Endothelial cell (in vitro differentiated cells): ENCODE measurements around the gene FGF14. TPM values are rescaled to one million over a fixed set of nuclear protein-coding genes. Genes with fewer than 3 reads are reported as not detected.
"Not testable (repeated sequence)": the region's sequence is repeated elsewhere in the genome, so short reads cannot be mapped to it uniquely, and the experiment has no call there.

Experiments used
- DNase-seq: peaks from one replicate; pipeline ENCODE4 v3.0.0; 2021; ENCODE audit warnings: low spot score
- H3K27ac Mint-ChIP-seq: one replicate; pipeline ENCODE4 v1.8.0; 2021; ENCODE audit warnings: mixed read lengths, inconsistent platforms; ENCODE audit not compliant: unreplicated experiment
- H3K27me3 Mint-ChIP-seq: one replicate; pipeline ENCODE4 v1.8.0; 2021; ENCODE audit warnings: mild to moderate bottlenecking, moderate library complexity, mixed read lengths, inconsistent platforms; ENCODE audit not compliant: unreplicated experiment
- H3K36me3 Mint-ChIP-seq: one replicate; pipeline ENCODE4 v1.8.0; 2021; ENCODE audit warnings: mild to moderate bottlenecking, low read depth, mixed read lengths, inconsistent platforms; ENCODE audit not compliant: unreplicated experiment
- H3K4me1 Mint-ChIP-seq: one replicate; pipeline ENCODE4 v1.8.0; 2021; ENCODE audit warnings: mild to moderate bottlenecking, mixed read lengths, inconsistent platforms; ENCODE audit not compliant: unreplicated experiment
- H3K4me3 Mint-ChIP-seq: one replicate; pipeline ENCODE4 v1.8.0; 2021; ENCODE audit warnings: mild to moderate bottlenecking, mixed read lengths, inconsistent platforms; ENCODE audit not compliant: unreplicated experiment
- H3K9me3 Mint-ChIP-seq: one replicate; pipeline ENCODE4 v1.8.0; 2021; ENCODE audit warnings: mixed read lengths, inconsistent platforms; ENCODE audit not compliant: unreplicated experiment
- total RNA-seq: library from RNA; stranded (reverse); fragmentation: NEBNext Ultra II Directional; extraction: Animal tissue kit (Norgen Biotek cat#: 25700); gene quantifications from one replicate; pipeline ENCODE4 v1.2.1, GENCODE V29; 2021; ENCODE audit not compliant: unreplicated experiment
- TF ChIP-seq, protein P1 (sequence below): fragments of 200-600 bp; sonication (generic); IDR thresholded peaks from one replicate; pipeline ENCODE4 v1.5.0; 2021; ENCODE audit warnings: antibody characterized with exemption; ENCODE audit not compliant: unreplicated experiment

FGF14 gene
- total RNA-seq, 1 donor from 2014 or later, result 0.13 TPM

DNA sequence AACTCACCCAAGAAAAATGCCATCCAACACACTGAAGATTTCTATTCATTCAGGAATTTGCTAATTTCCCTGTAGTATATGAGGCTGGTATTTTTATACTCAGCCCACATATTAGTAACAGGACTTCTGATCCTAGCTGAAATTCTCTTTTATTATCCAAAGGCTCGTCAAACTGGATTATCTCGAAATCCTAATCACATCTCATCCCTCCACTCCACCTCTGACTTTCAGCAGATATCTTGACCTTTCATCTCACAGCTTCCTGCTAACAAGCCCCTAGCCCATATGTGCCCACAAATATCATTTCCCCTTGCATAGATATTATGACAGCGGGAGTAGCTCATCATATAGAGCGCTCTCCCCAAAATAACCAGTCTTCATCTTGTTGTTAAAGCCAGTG, 279.7 kb downstream of the FGF14 start:
- Mint-ChIP-seq H3K27ac (no peak overlapping the region), H3K4me1 (no peaks in the 10 kb centered on the region), H3K36me3 (no peaks in the 10 kb centered on the region), H3K9me3 (no peaks in the 10 kb centered on the region), H3K4me3 (no peak overlapping the region), H3K27me3 (no peaks in the 10 kb centered on the region)
- TF ChIP-seq, protein P1, sequence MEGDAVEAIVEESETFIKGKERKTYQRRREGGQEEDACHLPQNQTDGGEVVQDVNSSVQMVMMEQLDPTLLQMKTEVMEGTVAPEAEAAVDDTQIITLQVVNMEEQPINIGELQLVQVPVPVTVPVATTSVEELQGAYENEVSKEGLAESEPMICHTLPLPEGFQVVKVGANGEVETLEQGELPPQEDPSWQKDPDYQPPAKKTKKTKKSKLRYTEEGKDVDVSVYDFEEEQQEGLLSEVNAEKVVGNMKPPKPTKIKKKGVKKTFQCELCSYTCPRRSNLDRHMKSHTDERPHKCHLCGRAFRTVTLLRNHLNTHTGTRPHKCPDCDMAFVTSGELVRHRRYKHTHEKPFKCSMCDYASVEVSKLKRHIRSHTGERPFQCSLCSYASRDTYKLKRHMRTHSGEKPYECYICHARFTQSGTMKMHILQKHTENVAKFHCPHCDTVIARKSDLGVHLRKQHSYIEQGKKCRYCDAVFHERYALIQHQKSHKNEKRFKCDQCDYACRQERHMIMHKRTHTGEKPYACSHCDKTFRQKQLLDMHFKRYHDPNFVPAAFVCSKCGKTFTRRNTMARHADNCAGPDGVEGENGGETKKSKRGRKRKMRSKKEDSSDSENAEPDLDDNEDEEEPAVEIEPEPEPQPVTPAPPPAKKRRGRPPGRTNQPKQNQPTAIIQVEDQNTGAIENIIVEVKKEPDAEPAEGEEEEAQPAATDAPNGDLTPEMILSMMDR, result no peak
- DNase-seq, result no peak

DNA sequence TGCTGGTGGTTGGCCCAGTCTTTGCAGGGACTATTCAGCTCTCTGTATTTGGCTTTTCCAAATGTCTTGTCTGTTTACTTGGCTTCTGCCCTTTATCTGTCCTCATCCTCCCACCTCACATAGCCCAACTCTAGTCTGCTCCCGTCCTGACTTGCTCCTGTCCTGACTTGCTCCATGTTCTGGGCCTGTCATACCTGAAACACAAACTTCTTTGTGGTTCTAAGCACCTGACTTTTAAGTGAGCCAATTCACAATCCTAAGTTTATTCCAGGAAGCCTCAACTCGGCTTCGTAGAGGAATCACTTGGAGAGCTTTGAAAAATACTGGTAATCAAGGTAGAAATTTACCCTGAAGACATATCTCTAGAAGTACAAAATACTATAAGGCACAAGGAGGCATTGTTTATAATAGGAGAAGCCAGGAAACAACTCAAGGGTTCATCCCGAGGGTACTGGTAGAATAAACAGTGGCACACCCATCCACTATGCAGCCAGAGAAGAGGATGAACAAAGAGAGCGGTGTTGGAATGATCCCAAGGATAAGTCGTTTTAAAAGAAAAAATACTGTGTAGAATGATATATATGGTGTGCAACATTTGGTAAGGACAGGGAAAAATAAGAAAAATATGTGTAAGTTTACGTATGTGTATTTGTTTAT, 284.5 kb downstream of the FGF14 start:
- Mint-ChIP-seq H3K27ac (no peak overlapping the region), H3K36me3 (no peaks in the 10 kb centered on the region), H3K4me1 (no peaks in the 10 kb centered on the region), H3K4me3 (no peak overlapping the region), H3K9me3 (no peaks in the 10 kb centered on the region), H3K27me3 (no peaks in the 10 kb centered on the region)
- no peak for DNase-seq
- TF ChIP-seq, protein P1, result no peak

DNA sequence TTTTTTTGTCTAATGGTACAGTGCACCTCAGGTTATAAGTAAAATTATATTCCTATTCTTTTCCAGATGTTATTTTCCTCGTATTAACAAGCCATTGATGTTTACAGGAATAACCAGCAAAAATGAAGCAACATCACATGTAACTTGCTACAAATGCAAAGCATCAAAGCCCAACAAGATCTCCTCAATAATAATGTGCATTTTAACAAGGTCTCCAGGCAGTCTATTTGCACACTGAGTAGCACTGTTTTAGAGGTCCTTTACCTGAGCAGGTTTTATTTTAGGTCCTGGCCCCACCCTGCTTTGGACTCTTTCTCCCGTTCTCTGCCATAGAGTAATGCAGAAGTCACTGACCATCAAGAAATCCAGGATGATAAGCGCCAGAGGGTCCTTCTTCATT, 298.4 kb downstream of the FGF14 start:
- Mint-ChIP-seq H3K27ac (no peak overlapping the region), H3K36me3 (no peaks in the 10 kb centered on the region), H3K4me1 (peaks cover under 1% of the 10 kb centered on the region), H3K4me3 (no peak overlapping the region), H3K9me3 (no peaks in the 10 kb centered on the region), H3K27me3 (no peaks in the 10 kb centered on the region)
- TF ChIP-seq, protein P1, result no peak
- DNase-seq, result no peak

DNA sequence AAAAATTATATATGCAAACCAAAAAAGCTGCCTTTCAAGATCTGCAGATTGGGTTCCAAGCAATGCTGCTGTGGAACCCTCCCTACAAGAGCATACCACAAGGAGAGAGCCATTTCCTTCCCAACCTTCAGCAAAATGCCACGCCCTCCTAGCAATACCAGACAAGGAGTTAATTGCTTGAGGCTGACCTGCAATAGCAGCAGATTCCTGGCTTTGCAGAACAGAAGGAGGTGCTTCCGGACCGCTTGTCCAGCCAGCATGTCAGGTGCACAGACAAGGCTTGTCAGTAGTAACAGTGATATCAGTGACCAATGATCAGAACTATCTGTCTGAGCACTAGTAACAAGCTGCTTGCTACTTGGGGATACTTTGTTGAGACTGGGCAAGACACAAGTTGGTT, 301.6 kb downstream of the FGF14 start:
- Mint-ChIP-seq H3K27me3 (no peaks in the 10 kb centered on the region), H3K4me1 (peaks cover 2% of the 10 kb centered on the region), H3K36me3 (no peaks in the 10 kb centered on the region), H3K4me3 (no peak overlapping the region), H3K9me3 (no peaks in the 10 kb centered on the region), H3K27ac (no peak overlapping the region)
- TF ChIP-seq, protein P1, result no peak
- DNase-seq, result no peak

DNA sequence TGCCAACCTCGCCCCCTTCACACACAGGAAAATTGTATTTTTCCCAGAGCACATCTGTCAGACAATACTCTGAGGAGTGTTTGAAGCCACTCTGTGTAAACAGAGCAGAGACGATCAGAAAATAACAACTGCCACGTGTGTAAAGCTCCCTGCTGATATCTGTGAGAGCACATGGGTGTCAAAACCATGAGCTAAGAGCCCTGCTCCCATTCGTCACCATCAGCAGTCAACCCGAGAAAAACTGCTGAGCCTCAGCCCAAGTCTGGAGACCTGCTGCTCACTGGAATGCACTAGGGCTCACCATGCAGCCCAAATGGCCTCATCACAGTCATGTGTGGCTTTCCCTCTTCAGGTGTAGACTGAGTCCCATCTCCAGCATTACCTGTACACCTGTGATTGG, 304.1 kb downstream of the FGF14 start:
- no peak for DNase-seq
- Mint-ChIP-seq H3K27ac (no peak overlapping the region), H3K27me3 (no peaks in the 10 kb centered on the region), H3K4me3 (no peak overlapping the region), H3K4me1 (peaks cover 2% of the 10 kb centered on the region), H3K36me3 (no peaks in the 10 kb centered on the region), H3K9me3 (no peaks in the 10 kb centered on the region)
- TF ChIP-seq, protein P1, result no peak

DNA sequence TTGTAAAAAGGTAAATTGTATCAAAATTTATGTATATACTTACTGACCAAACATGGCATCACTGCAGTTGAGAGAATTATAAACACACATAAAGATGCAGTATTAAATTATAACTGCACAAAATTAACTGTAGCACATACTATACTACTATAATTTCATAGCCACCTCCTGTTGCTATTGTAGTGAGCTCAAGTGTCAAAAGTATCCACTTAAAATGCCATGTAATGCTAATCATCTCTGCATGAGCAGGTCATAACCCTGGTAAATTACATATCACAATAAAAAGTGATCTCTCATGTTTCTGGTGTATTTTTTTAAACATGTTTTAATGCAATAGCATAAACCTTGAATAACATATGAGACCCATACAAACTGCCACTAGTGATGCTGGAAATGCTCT, 308.6 kb downstream of the FGF14 start:
- not testable (repeated sequence) for H3K9me3 Mint-ChIP-seq, H3K27me3 Mint-ChIP-seq, DNase-seq, H3K27ac Mint-ChIP-seq, H3K4me1 Mint-ChIP-seq, H3K36me3 Mint-ChIP-seq, H3K4me3 Mint-ChIP-seq
